Keratinocyte (primary cell): ENCODE measurements around the gene KRTAP5-10.

Experiments
- EZH2 ChIP-seq: IDR thresholded peaks from one replicate; pipeline ENCODE4 v1.6.1; 2012; ENCODE audit warnings: inconsistent platforms, mild to moderate bottlenecking, low read length, moderate library complexity
- TF ChIP-seq, protein P1 (sequence below), 3 experiments: IDR thresholded peaks in 1 of 3; conservative IDR thresholded peaks in 1 of 3; optimal IDR thresholded peaks in 1 of 3; 2 replicates in 2 of 3; 3 replicates in 1 of 3; pipeline versions ENCODE3 to v1.5.1; 2011; ENCODE audit warnings: low read length in 3 of 3, mild to moderate bottlenecking in 3 of 3, moderate library complexity in 2 of 3, control low read depth in 1 of 3, inconsistent platforms in 1 of 3; ENCODE audit not compliant: insufficient read depth in 2 of 3; ENCODE audit errors: extremely low read depth in 1 of 3

DNA sequence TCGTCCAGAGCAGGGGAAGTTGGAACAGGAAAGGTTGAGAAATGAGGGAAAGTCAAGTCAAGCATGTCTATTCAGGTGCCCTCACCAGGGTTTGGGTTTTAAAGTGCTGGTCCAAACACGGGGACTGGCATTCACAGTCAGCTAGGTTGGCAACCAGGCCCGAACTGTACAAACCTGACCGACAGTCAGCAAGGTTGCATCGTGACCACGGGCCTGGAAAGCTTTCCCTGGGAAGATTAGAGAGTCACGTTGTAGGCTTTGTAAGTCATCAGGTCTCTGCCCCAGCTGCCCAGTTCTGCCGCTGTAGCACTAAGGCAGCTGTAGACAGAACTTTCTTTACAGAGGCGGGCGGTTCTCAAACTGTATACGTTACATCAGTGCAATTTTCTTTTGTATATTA, 7.4 kb downstream of the KRTAP5-10 start:
- TF ChIP-seq, protein P1, sequence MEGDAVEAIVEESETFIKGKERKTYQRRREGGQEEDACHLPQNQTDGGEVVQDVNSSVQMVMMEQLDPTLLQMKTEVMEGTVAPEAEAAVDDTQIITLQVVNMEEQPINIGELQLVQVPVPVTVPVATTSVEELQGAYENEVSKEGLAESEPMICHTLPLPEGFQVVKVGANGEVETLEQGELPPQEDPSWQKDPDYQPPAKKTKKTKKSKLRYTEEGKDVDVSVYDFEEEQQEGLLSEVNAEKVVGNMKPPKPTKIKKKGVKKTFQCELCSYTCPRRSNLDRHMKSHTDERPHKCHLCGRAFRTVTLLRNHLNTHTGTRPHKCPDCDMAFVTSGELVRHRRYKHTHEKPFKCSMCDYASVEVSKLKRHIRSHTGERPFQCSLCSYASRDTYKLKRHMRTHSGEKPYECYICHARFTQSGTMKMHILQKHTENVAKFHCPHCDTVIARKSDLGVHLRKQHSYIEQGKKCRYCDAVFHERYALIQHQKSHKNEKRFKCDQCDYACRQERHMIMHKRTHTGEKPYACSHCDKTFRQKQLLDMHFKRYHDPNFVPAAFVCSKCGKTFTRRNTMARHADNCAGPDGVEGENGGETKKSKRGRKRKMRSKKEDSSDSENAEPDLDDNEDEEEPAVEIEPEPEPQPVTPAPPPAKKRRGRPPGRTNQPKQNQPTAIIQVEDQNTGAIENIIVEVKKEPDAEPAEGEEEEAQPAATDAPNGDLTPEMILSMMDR (optimal IDR thresholded peaks at IDR 0.05 in 1 of 3, IDR thresholded peaks at IDR 0.05 in 1 of 3, conservative IDR thresholded peaks at IDR 0.05 in 1 of 3; ENCODE audit: extremely low read depth in 1 of 3, insufficient read depth in 2 of 3, low read length in 3 of 3), result no peak
- TF ChIP-seq EZH2, result no peak
